ENCODE data around the gene TRABD. TPM values are rescaled to one million over a fixed set of nuclear protein-coding genes. Genes with fewer than 3 reads are reported as not detected.
A peak's percentile ranks its signal among the peaks of the same experiment; 100 is the strongest.

Gene TRABD
- polyA plus RNA-seq, 1 of the 3 experiments (the other 2 are of a cell fraction) = 50.6 TPM

DNA sequence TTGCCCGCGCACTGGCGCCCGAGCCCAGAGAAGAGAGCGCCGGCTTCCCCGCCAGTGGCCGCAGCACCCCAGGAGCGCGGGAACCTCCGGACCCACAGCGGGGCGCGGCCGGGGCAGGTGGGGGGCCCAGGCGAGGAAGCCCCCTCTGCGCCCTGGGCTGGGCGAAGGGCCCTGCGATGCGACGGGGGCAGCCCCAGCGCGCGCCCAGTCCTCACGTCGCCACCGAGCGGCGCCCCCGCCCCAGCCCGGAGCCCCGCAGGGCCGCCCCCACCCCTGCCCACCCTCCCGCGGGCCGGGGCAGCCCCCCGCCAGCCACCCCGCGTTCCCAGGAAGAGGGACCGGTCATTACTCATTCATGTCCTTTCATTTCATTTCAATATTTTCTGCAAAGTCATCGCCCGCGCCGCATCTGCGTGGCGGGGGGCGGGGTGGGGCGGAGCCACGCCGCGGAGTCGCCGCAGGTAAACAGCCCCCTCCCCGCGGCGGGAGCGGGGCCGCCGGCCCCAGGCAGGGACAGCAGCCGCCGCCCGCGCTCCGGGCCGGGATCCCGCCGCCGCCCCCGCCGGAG, 15.9 kb upstream of the TRABD start (continued):
- TF ChIP-seq, protein P1, sequence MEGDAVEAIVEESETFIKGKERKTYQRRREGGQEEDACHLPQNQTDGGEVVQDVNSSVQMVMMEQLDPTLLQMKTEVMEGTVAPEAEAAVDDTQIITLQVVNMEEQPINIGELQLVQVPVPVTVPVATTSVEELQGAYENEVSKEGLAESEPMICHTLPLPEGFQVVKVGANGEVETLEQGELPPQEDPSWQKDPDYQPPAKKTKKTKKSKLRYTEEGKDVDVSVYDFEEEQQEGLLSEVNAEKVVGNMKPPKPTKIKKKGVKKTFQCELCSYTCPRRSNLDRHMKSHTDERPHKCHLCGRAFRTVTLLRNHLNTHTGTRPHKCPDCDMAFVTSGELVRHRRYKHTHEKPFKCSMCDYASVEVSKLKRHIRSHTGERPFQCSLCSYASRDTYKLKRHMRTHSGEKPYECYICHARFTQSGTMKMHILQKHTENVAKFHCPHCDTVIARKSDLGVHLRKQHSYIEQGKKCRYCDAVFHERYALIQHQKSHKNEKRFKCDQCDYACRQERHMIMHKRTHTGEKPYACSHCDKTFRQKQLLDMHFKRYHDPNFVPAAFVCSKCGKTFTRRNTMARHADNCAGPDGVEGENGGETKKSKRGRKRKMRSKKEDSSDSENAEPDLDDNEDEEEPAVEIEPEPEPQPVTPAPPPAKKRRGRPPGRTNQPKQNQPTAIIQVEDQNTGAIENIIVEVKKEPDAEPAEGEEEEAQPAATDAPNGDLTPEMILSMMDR (IDR thresholded peaks at IDR 0.05) = no peak
- TF ChIP-seq EZH2phosphoT487 (IDR thresholded peaks at IDR 0.05; ENCODE audit: borderline replicate concordance, low read depth) = no peak
- no peak for TF ChIP-seq TCF12 (IDR thresholded peaks at IDR 0.05)
- no peak for TF ChIP-seq FOXJ3 (CRISPR knock-in tag; IDR thresholded peaks at IDR 0.05)
- TF ChIP-seq EP300 (IDR thresholded peaks at IDR 0.05; ENCODE audit: borderline replicate concordance in 1 of 2, low read depth in 1 of 2, low read length in 1 of 2) = no peak
- no peak for TF ChIP-seq YY1 (IDR thresholded peaks at IDR 0.05; ENCODE audit: low read depth)
- TF ChIP-seq, protein P2, sequence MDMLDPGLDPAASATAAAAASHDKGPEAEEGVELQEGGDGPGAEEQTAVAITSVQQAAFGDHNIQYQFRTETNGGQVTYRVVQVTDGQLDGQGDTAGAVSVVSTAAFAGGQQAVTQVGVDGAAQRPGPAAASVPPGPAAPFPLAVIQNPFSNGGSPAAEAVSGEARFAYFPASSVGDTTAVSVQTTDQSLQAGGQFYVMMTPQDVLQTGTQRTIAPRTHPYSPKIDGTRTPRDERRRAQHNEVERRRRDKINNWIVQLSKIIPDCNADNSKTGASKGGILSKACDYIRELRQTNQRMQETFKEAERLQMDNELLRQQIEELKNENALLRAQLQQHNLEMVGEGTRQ (IDR thresholded peaks at IDR 0.05; ENCODE audit: borderline replicate concordance, low read depth, low read length) = no peak
- TF ChIP-seq, protein P3, sequence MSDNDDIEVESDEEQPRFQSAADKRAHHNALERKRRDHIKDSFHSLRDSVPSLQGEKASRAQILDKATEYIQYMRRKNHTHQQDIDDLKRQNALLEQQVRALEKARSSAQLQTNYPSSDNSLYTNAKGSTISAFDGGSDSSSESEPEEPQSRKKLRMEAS (IDR thresholded peaks at IDR 0.05; ENCODE audit: low read depth) = no peak

DNA sequence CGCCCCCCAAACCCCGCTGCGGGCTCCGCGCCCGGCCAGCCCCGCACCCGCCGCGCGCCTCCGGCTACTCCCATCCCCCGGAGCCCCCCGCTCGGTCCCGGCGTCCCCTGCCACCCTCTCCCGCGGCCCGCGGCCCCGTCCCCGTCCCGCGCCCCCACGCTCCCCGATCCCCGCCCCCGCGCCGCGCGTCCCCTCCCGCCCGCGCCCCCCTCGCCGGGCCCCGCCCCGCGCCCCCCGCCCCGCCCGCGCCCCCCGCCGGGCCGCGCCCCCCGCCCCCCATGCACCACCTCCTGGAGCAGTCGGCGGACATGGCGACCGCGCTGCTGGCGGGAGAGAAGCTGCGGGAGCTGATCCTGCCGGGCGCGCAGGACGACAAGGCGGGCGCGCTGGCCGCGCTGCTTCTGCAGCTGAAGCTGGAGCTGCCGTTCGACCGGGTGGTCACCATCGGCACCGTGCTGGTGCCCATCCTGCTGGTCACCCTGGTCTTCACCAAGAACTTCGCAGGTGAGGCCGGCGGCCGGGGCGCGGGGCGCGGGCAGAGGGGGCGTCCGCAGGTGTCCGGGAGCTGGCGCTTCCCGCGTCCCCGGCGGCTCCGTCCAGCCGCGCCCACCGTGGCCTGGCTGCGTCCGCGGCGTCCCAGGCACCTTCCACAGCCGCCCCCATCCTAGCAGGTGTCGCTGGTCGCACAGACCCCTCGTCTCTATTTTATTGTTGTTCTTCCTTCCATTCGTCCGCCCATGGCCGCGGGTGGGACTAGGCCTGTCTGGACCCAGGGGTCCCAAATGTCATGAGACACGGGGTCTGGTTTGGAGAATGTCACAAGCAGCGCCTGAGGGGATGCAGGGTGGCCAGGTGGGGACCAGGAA, 15.0 kb upstream of the TRABD start, which contains the start of gene PANX2:
Gene PANX2, plus strand, starts transcription at position 279 of the 866 bp plus-strand sequence. Its CDS starts 0 bp downstream, at position 279.
- Histone ChIP-seq H3K4me2 (peak within 1 kb of the TSS; percentile 78), H3F3A (replicated peaks; ENCODE audit: insufficient read depth) (no peaks in the 10 kb centered on the region), H2AFZ (ENCODE audit: low read depth) (peak within 1 kb of the TSS; percentile 43; the same call in 1 of the 2 replicates), H3K4me1 (ENCODE audit: control insufficient read depth in 1 of 2, insufficient read depth in 2 of 2, low read depth in 1 of 2, low read length in 1 of 2) (peaks cover 0 to 3% of the 10 kb centered on the region in 2 experiments; a peak in 1 of 4 replicates), H4K20me1 (ENCODE audit: insufficient read depth) (no peaks in the 10 kb centered on the region), H3K79me2 (ENCODE audit: insufficient read depth) (no peaks in the 10 kb centered on the region), H3K27me3 (ENCODE audit: insufficient read depth) (no peaks in the 10 kb centered on the region), H3K4me3 (ENCODE audit: low read depth in 2 of 2, low read length in 1 of 2) (peak within 1 kb of the TSS; percentile 54 to 63), H3K9ac (no peak within 1 kb of the TSS), H3K9me3 (no peaks in the 10 kb centered on the region), H3K27ac (ENCODE audit: low read depth in 2 of 2, low read length in 1 of 2) (no peak within 1 kb of the TSS; a peak in 1 of 4 replicates), H3K36me3 (replicated peaks in 1 of 2; ENCODE audit: control insufficient read depth in 1 of 2, insufficient read depth in 2 of 2, low read length in 1 of 2) (no peaks in the 10 kb centered on the region), H3K9me2 (no peaks in the 10 kb centered on the region)
- ChIA-PET CTCF (interaction anchor here (0.9 to 1.8 kb wide), 6 partner anchors 11 to 171 kb away, joined by 3 to 14 read pairs (median 4); no protein-coding TSS in a partner anchor), POLR2A (no interaction called here)
- DNase-seq = peak; percentile 85
- no peak for TF ChIP-seq FOSL2 (IDR thresholded peaks at IDR 0.05; ENCODE audit: borderline replicate concordance, low read depth)
- TF ChIP-seq, protein P4, sequence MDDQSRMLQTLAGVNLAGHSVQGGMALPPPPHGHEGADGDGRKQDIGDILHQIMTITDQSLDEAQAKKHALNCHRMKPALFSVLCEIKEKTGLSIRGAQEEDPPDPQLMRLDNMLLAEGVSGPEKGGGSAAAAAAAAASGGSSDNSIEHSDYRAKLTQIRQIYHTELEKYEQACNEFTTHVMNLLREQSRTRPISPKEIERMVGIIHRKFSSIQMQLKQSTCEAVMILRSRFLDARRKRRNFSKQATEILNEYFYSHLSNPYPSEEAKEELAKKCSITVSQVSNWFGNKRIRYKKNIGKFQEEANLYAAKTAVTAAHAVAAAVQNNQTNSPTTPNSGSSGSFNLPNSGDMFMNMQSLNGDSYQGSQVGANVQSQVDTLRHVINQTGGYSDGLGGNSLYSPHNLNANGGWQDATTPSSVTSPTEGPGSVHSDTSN (IDR thresholded peaks at IDR 0.05) = no peak
- TF ChIP-seq MXI1 (IDR thresholded peaks at IDR 0.05; ENCODE audit: low read depth, low read length) = no peak
- no peak for TF ChIP-seq EP300 (IDR thresholded peaks at IDR 0.05; ENCODE audit: borderline replicate concordance in 1 of 2, low read depth in 1 of 2, low read length in 1 of 2)
- no peak for TF ChIP-seq MEF2A (IDR thresholded peaks at IDR 0.05; ENCODE audit: borderline replicate concordance, low read depth)
- no peak for TF ChIP-seq FOXM1 (IDR thresholded peaks at IDR 0.05; ENCODE audit: low read depth)
- TF ChIP-seq RAD21 (IDR thresholded peaks at IDR 0.05; ENCODE audit: low read length) = no peak
- TF ChIP-seq, protein P2 (IDR thresholded peaks at IDR 0.05; ENCODE audit: borderline replicate concordance, low read depth, low read length) = no peak
- TF ChIP-seq YY1 (IDR thresholded peaks at IDR 0.05; ENCODE audit: low read depth) = no peak
- TF ChIP-seq NRF1 (IDR thresholded peaks at IDR 0.05; ENCODE audit: low read depth, low read length) = no peak
- no peak for TF ChIP-seq TAF1 (IDR thresholded peaks at IDR 0.05; ENCODE audit: borderline replicate concordance, low read depth, low read length)
- no peak for TF ChIP-seq NFIC (IDR thresholded peaks at IDR 0.05; ENCODE audit: borderline replicate concordance)
- TF ChIP-seq JUND (IDR thresholded peaks at IDR 0.05) = no peak
- no peak for TF ChIP-seq TEAD4 (IDR thresholded peaks at IDR 0.05; ENCODE audit: borderline replicate concordance, insufficient read depth)
- TF ChIP-seq, protein P5, sequence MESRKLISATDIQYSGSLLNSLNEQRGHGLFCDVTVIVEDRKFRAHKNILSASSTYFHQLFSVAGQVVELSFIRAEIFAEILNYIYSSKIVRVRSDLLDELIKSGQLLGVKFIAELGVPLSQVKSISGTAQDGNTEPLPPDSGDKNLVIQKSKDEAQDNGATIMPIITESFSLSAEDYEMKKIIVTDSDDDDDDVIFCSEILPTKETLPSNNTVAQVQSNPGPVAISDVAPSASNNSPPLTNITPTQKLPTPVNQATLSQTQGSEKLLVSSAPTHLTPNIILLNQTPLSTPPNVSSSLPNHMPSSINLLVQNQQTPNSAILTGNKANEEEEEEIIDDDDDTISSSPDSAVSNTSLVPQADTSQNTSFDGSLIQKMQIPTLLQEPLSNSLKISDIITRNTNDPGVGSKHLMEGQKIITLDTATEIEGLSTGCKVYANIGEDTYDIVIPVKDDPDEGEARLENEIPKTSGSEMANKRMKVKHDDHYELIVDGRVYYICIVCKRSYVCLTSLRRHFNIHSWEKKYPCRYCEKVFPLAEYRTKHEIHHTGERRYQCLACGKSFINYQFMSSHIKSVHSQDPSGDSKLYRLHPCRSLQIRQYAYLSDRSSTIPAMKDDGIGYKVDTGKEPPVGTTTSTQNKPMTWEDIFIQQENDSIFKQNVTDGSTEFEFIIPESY (IDR thresholded peaks at IDR 0.05; ENCODE audit: borderline replicate concordance, low read depth) = no peak
- TF ChIP-seq, protein P3 (IDR thresholded peaks at IDR 0.05; ENCODE audit: low read depth) = no peak
- TF ChIP-seq RXRA (IDR thresholded peaks at IDR 0.05; ENCODE audit: borderline replicate concordance, low read depth) = no peak
- TF ChIP-seq TCF12 (IDR thresholded peaks at IDR 0.05) = no peak
- 49% methylated on average over 17 of the region's 105 CpGs for WGBS (ENCODE audit: low lambda C conversion rate)

All from SK-N-SH (cell line).